Activated T-helper 2 cell treated with anti-CD3 and anti-CD28 coated beads, Interferon-gamma antibody, Interleukin-2, Interleukin-4, amounts not matched to agents 10 μg/mL and 5 μg/mL and 100 μg/mL, durations not matched to agents 14 hours and 24 hours and 36 hours (primary cell): ENCODE measurements around the gene RAB29. TPM values are rescaled to one million over a fixed set of nuclear protein-coding genes. Genes with fewer than 3 reads are reported as not detected.
"Not testable (repeated sequence)": the region's sequence is repeated elsewhere in the genome, so short reads cannot be mapped to it uniquely, and the experiment has no call there.

Experiments
- DNase-seq: peaks from one replicate; pipeline ENCODE4 v3.0.0; 2021; ENCODE audit warnings: low spot score
- H3K27ac Mint-ChIP-seq: one replicate; pipeline ENCODE4 v1.8.0; 2021; ENCODE audit warnings: mixed read lengths
- H3K27me3 Mint-ChIP-seq: one replicate; pipeline ENCODE4 v1.8.0; 2021; ENCODE audit warnings: low read depth, mixed read lengths
- H3K36me3 Mint-ChIP-seq: one replicate; pipeline ENCODE4 v1.8.0; 2021; ENCODE audit warnings: low read depth, mixed read lengths
- H3K4me1 Mint-ChIP-seq: one replicate; pipeline ENCODE4 v1.8.0; 2021; ENCODE audit warnings: low read depth, mixed read lengths
- H3K4me3 Mint-ChIP-seq: one replicate; pipeline ENCODE4 v1.8.0; 2021; ENCODE audit warnings: low read depth, mild to moderate bottlenecking, moderate library complexity, mixed read lengths
- H3K9me3 Mint-ChIP-seq: one replicate; pipeline ENCODE4 v1.8.0; 2021; ENCODE audit warnings: mixed read lengths
- intact Hi-C: fragments of 100-400 bp; cut with micrococcal nuclease; formaldehyde crosslinking; loops from one replicate; pipeline ENCODE4 v1.15.1; 2023
- total RNA-seq: library from RNA; stranded (reverse); gene quantifications from 2 replicates; pipeline ENCODE4 v1.2.3, GENCODE V29; 2022

The RAB29 gene
- total RNA-seq, 1 donor from 2014 or later = 26.2 TPM

GRCh38 chr1:205729945-205730610 is 45.2 kb downstream of the RAB29 start:
- Mint-ChIP-seq H3K9me3 (no peaks in the 10 kb centered on the region), H3K4me1 (peaks cover 27% of the 10 kb centered on the region), H3K27me3 (no peaks in the 10 kb centered on the region), H3K4me3 (no peak overlapping the region), H3K27ac (no peak overlapping the region), H3K36me3 (peaks cover 55% of the 10 kb centered on the region)
- no peak for DNase-seq
- intact Hi-C loops = no loop called here

- no peak overlapping the region for H3K4me3 Mint-ChIP-seq
- H3K4me1 Mint-ChIP-seq = peaks cover 26% of the 10 kb centered on the region
- H3K36me3 Mint-ChIP-seq = peaks cover 63% of the 10 kb centered on the region
- H3K27ac Mint-ChIP-seq = no peak overlapping the region
- H3K27me3 Mint-ChIP-seq = no peaks in the 10 kb centered on the region
- no peaks in the 10 kb centered on the region for H3K9me3 Mint-ChIP-seq
- DNase-seq = no peak
- intact Hi-C loops = no loop called here
Measured at GRCh38 chr1:205726619-205727125, 48.6 kb downstream of the RAB29 start.

GRCh38 chr1:205725514-205725913 is 49.8 kb downstream of the RAB29 start:
- no peak for DNase-seq
- Mint-ChIP-seq H3K36me3 (peaks cover 63% of the 10 kb centered on the region), H3K27ac (no peak overlapping the region), H3K4me1 (peaks cover 22% of the 10 kb centered on the region), H3K27me3 (no peaks in the 10 kb centered on the region), H3K9me3 (no peaks in the 10 kb centered on the region), H3K4me3 (no peak overlapping the region)
- intact Hi-C loops = no loop called here

GRCh38 chr1:205720740-205721139 is 54.5 kb downstream of the RAB29 start:
- peaks cover 80% of the 10 kb centered on the region for H3K36me3 Mint-ChIP-seq
- H3K9me3 Mint-ChIP-seq, H3K4me3 Mint-ChIP-seq, H3K27ac Mint-ChIP-seq, DNase-seq, intact Hi-C loops, H3K27me3 Mint-ChIP-seq: not testable (repeated sequence)
- peaks cover 34% of the 10 kb centered on the region for H3K4me1 Mint-ChIP-seq

GRCh38 chr1:205719762-205720161 is 55.5 kb downstream of the RAB29 start:
- H3K27me3 Mint-ChIP-seq = no peaks in the 10 kb centered on the region
- H3K36me3 Mint-ChIP-seq = peaks cover 85% of the 10 kb centered on the region
- intact Hi-C loops = loop anchor here (2.0 kb wide), 2 partner anchors 29 to 55 kb away; partner anchors contain the start of gene RAB29
- DNase-seq = no peak
- peaks cover 32% of the 10 kb centered on the region for H3K4me1 Mint-ChIP-seq
- H3K9me3 Mint-ChIP-seq = no peaks in the 10 kb centered on the region
- peak overlapping the region; percentile 3 for H3K4me3 Mint-ChIP-seq
- H3K27ac Mint-ChIP-seq = peak overlapping the region; percentile 89

- intact Hi-C loops = loop anchor here (2.0 kb wide), 2 partner anchors 30 to 56 kb away; partner anchors contain the start of gene RAB29
- Mint-ChIP-seq H3K27me3 (no peaks in the 10 kb centered on the region), H3K27ac (peak overlapping the region; percentile 89), H3K4me3 (no peak overlapping the region), H3K36me3 (peaks cover 88% of the 10 kb centered on the region), H3K4me1 (peaks cover 32% of the 10 kb centered on the region), H3K9me3 (no peaks in the 10 kb centered on the region)
- DNase-seq = no peak
Measured at GRCh38 chr1:205719015-205719414, 56.3 kb downstream of the RAB29 start.

Other genes starting within 250 kb of the RAB29 start
- 68.8 and 80.3 TPM in 2 replicates for gene ELK4, start 143.5 kb downstream of the RAB29 start, total RNA-seq
- gene SLC45A3, start 95.0 kb downstream of the RAB29 start, total RNA-seq = 1.5 and 2.0 TPM in 2 replicates
- 176 and 180 TPM in 2 replicates for gene NUCKS1, start 25.3 kb downstream of the RAB29 start, total RNA-seq
- gene SLC41A1, start 37.7 kb upstream of the RAB29 start, total RNA-seq = 46.9 and 48.5 TPM in 2 replicates
- gene PM20D1, start 74.7 kb upstream of the RAB29 start, total RNA-seq = 0.57 and 0.78 TPM in 2 replicates
- not detected in 2 replicates for gene SLC26A9, start 168.0 kb upstream of the RAB29 start, total RNA-seq
- gene RAB7B, start 227.9 kb upstream of the RAB29 start, total RNA-seq = not detected in 2 replicates
- gene CTSE, start 248.4 kb upstream of the RAB29 start, total RNA-seq = not detected in 2 replicates